ENCODE measurements around the gene DRD2. TPM values are rescaled to one million over a fixed set of nuclear protein-coding genes. Genes with fewer than 3 reads are reported as not detected.

Gene DRD2
- total and polyA plus RNA-seq, 12 donors, result 0.01 to 0.09 TPM; not detected in 10

DNA sequence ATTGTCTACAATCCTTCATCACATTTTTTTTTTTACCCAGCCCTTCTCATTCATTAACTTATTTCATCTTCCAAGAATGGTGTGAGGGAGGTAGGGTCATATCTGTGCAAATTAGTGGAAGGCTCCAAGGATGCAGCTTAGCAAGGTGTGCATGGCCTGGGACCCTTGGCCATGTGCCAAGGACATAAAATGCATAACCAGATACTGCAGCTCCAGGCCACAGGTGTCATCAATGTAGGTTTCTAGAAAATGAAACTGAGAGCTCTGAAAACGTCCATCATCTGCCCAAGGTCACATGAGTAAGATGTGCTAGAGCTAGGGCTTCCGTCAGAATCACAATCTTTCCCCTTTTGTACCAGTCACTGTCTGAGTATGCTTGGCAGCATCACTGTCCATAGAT is 57.8 kb downstream of the DRD2 start:
- peaks cover 0 to 10% (median 0%) of the 10 kb centered on the region in 7 donors for H3K27me3 ChIP-seq
- no peak overlapping the region for H3K4me3 ChIP-seq
- H3K27ac ChIP-seq, result no peak overlapping the region
- TF ChIP-seq, protein P1, sequence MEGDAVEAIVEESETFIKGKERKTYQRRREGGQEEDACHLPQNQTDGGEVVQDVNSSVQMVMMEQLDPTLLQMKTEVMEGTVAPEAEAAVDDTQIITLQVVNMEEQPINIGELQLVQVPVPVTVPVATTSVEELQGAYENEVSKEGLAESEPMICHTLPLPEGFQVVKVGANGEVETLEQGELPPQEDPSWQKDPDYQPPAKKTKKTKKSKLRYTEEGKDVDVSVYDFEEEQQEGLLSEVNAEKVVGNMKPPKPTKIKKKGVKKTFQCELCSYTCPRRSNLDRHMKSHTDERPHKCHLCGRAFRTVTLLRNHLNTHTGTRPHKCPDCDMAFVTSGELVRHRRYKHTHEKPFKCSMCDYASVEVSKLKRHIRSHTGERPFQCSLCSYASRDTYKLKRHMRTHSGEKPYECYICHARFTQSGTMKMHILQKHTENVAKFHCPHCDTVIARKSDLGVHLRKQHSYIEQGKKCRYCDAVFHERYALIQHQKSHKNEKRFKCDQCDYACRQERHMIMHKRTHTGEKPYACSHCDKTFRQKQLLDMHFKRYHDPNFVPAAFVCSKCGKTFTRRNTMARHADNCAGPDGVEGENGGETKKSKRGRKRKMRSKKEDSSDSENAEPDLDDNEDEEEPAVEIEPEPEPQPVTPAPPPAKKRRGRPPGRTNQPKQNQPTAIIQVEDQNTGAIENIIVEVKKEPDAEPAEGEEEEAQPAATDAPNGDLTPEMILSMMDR (IDR thresholded peaks at IDR 0.05), result no peak
- no peaks in the 10 kb centered on the region for H3K9me3 ChIP-seq
- WGBS, 2 donors, result 65 to 83% methylated on average over 2 of the region's 2 CpGs
- ATAC-seq (no peak), DNase-seq (no peak)
- no peaks in the 10 kb centered on the region for H3K4me1 ChIP-seq
- H3K36me3 ChIP-seq, result no peaks in the 10 kb centered on the region
- intact Hi-C loops (cut with DNase I), result no loop called here

DNA sequence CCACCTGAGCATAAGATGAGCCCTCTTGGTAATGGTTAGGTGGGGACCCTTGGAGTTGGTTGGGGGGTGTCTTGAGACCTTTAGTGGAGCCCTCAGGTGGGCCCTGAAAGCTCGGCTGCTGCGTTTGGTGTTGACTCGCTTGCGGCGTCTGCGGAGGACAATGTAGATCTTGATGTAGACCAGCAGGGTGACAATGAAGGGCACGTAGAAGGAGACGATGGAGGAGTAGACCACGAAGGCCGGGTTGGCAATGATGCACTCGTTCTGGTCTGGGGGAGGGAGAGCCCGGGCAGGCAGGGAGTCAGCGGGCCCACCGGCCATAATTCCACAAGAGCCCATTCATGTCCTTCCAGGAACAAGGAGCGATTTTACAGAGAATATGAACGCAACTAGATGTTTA is 59.9 kb downstream of the DRD2 start:
- H3K36me3 ChIP-seq, result no peaks in the 10 kb centered on the region
- H3K9me3 ChIP-seq, result no peaks in the 10 kb centered on the region
- peaks cover 0 to 3% (median 0%) of the 10 kb centered on the region in 7 donors for H3K27me3 ChIP-seq
- intact Hi-C loops (cut with DNase I), result no loop called here
- DNase-seq (no peak), ATAC-seq (no peak)
- TF ChIP-seq, protein P1 (IDR thresholded peaks at IDR 0.05), result no peak
- H3K4me1 ChIP-seq, result no peaks in the 10 kb centered on the region
- H3K4me3 ChIP-seq, result no peak overlapping the region
- no peak overlapping the region for H3K27ac ChIP-seq
- WGBS, 2 donors, result 95 to 96% methylated on average over 16 of the region's 16 CpGs

DNA sequence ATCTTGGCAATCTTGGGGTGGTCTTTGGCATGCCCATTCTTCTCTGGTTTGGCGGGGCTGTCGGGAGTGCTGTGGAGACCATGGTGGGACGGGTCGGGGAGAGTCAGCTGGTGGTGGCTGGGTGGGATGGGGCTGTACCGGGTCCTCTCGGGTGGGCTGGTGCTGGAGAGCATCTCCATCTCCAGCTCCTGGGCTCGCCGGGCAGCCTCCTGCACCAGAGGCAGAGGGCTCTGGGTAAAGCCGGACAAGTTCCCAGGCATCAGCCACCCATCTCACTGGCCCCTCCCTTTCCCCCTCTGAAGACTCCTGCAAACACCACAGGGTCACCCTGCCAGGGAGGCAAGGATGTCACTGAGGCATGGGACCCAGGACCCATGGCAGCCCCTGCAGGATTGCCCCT is 62.5 kb downstream of the DRD2 start:
- WGBS, 2 donors, result 85% methylated on average over 9 of the region's 9 CpGs

DNA sequence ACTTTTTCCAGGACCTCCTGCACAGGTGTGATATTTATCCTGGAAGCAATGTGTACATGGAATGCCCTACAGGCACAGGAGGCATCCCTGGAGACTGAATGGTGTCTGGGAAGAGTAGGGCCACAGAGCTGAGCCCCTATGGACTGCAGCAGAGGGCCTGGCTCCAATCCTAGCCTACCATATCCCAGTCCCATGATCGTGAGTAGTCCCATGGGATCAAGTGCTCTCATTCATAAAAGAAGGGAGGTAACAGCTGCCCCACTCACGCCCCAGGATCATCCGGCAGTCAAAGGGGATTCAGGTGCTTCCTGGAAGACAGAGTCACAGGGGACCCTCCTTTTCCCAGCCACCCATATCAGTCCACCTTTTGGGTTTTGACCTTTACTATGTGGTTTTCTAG is 63.7 kb downstream of the DRD2 start:
- intact Hi-C loops (cut with DNase I), result no loop called here
- TF ChIP-seq, protein P1 (IDR thresholded peaks at IDR 0.05), result no peak
- DNase-seq (no peak), ATAC-seq (no peak)
- Histone ChIP-seq H3K27ac (no peak overlapping the region), H3K4me1 (no peaks in the 10 kb centered on the region), H3K4me3 (no peak overlapping the region), H3K36me3 (no peaks in the 10 kb centered on the region), H3K27me3 (peaks cover 0 to 4% (median 0%) of the 10 kb centered on the region in 7 donors), H3K9me3 (no peaks in the 10 kb centered on the region)
- WGBS, 2 donors, result 53 to 70% methylated on average over 3 of the region's 3 CpGs

More for the DNA sequence above, 62.5 kb downstream of the DRD2 start:
- Histone ChIP-seq H3K36me3 (no peaks in the 10 kb centered on the region), H3K27me3 (no peaks in the 10 kb centered on the region), H3K4me3 (no peak overlapping the region), H3K9me3 (no peaks in the 10 kb centered on the region), H3K27ac (no peak overlapping the region), H3K4me1 (no peaks in the 10 kb centered on the region)
- DNase-seq, result no peak
- TF ChIP-seq, protein P1 (IDR thresholded peaks at IDR 0.05), result no peak
- ATAC-seq, result peak in 1 of 8 donors; percentile 14
- intact Hi-C loops (cut with DNase I), result no loop called here

All from heart right ventricle (tissue), 16 donors.